ENCODE measurements around the gene CAST.

- TF ChIP-seq GATA2 (IDR thresholded peaks at IDR 0.05; ENCODE audit: low read depth, low read length) (no peak), GATA3 (IDR thresholded peaks at IDR 0.05; ENCODE audit: low read depth, low read length) (no peak)
These were observed 42.2 kb upstream of the CAST start for GRCh38 chr5:96619946-96620345.

All from SH-SY5Y (cell line).